HCT116 (cell line): ENCODE results near the gene TNNI3. TPM values are rescaled to one million over a fixed set of nuclear protein-coding genes. Genes with fewer than 3 reads are reported as not detected.

Experiments used
- ATAC-seq: fragments of 200-7000 bp; cut with Tn5 transposase; 2 replicates; pipeline ENCODE4 v1.9.1; 2020; ENCODE audit warnings: mild to moderate bottlenecking, moderate library complexity
- BruUV-seq: library from RNA; stranded (reverse); fragments of 400-500 nt; replicated peaks from 2 replicates; lab custom pipeline; 2021; lab: Mats Ljungman, UMichigan
- CTCF ChIA-PET: fragments of 300-600 bp; sonication (Branson Sonifier 250); formaldehyde crosslinking; loops from one replicate; lab custom pipeline; 2021; ENCODE audit warnings: antibody characterized with exemption; lab: Charles Lee
- POLR2A ChIA-PET: fragments of 300-600, 350-600 bp; sonication (Branson Sonifier 250); formaldehyde crosslinking; loops from one replicate; lab custom pipeline; 2021; ENCODE audit warnings: antibody characterized with exemption; lab: Charles Lee
- RAD21 ChIA-PET, 2 experiments: fragments of 300-600 bp; sonication (Branson Sonifier 250); formaldehyde crosslinking; loops; one replicate each; lab custom pipeline; 2023; ENCODE audit warnings: low total read pairs in 2 of 2; ENCODE audit not compliant: uncharacterized antibody in 2 of 2, unreplicated experiment in 2 of 2, low non-redundant PET in 1 of 2; lab: Charles Lee
- DNase-seq: peaks from one replicate; pipeline ENCODE4 v3.0.0-alpha.2; 2010; ENCODE audit warnings: low read depth, low spot score
- H2AFZ ChIP-seq: fragments of 200-600 bp; shearing (Covaris generic), sonication (generic); 2 replicates; pipeline ENCODE4 v1.6.1; 2017; ENCODE audit warnings: low read depth, mixed run types, mixed read lengths, antibody characterized with exemption, low read length; ENCODE audit not compliant: poor library complexity, severe bottlenecking
- H3K27ac ChIP-seq: 2 replicates; pipeline ENCODE4 v1.5.1; 2012; ENCODE audit warnings: low read depth, low read length
- H3K27me3 ChIP-seq: fragments of 200-600 bp; sonication (generic); 2 replicates; pipeline ENCODE4 v1.6.1; 2016; ENCODE audit warnings: mixed run types, low read length, mixed read lengths; ENCODE audit not compliant: insufficient read depth
- H3K36me3 ChIP-seq, 2 experiments: fragments of 200-500 bp in 1 of 2; fragments of 200-600 bp in 1 of 2; sonication (Bioruptor generic) in 1 of 2; sonication (generic) in 1 of 2; 2 replicates each; pipeline versions ENCODE4 v1.5.1 to v1.6.1; 2014 to 2016; ENCODE audit warnings: low read length in 2 of 2, inconsistent platforms in 1 of 2, mixed read lengths in 1 of 2, mixed run types in 1 of 2; ENCODE audit not compliant: insufficient read depth in 2 of 2, control insufficient read depth in 1 of 2
- H3K4me1 ChIP-seq, 2 experiments: fragments of 200-600 bp in 1 of 2; sonication (generic) in 1 of 2; 2 replicates each; pipeline versions ENCODE4 v1.5.1 to v1.6.1; 2012 to 2017; ENCODE audit warnings: low read length in 2 of 2, inconsistent platforms in 1 of 2, mild to moderate bottlenecking in 1 of 2, mixed read lengths in 1 of 2, mixed run types in 1 of 2, moderate library complexity in 1 of 2; ENCODE audit not compliant: insufficient read depth in 2 of 2, control insufficient read depth in 1 of 2
- H3K4me2 ChIP-seq: fragments of 200-600 bp; sonication (generic); 2 replicates; pipeline ENCODE4 v1.6.1; 2017; ENCODE audit warnings: mixed run types, low read length, mixed read lengths
- H3K4me3 ChIP-seq, 2 experiments: fragments of 200-600 bp in 1 of 2; sonication (generic) in 1 of 2; replicated peaks in 1 of 2; 2 replicates each; pipeline ENCODE4 v1.5.1; 2011 to 2016; ENCODE audit warnings: low read length in 2 of 2, control low read depth in 1 of 2, low read depth in 1 of 2, mild to moderate bottlenecking in 1 of 2, mixed read lengths in 1 of 2, mixed run types in 1 of 2
- H3K79me2 ChIP-seq: fragments of 200-600 bp; sonication (generic); 2 replicates; pipeline ENCODE4 v1.6.1; 2017; ENCODE audit warnings: mild to moderate bottlenecking, mixed run types, low read length, moderate library complexity, mixed read lengths; ENCODE audit not compliant: insufficient read depth
- H3K9ac ChIP-seq: fragments of 200-600 bp; sonication (generic); 2 replicates; pipeline ENCODE4 v1.6.1; 2016; ENCODE audit warnings: low read length, mixed read lengths
- H3K9me2 ChIP-seq: fragments of 200-600 bp; sonication (generic), shearing (Covaris generic); 2 replicates; pipeline ENCODE4 v1.6.1; 2017; ENCODE audit warnings: mixed run types, mild to moderate bottlenecking, moderate library complexity; ENCODE audit not compliant: insufficient read depth
- H3K9me3 ChIP-seq, 2 experiments: fragments of 200-500 bp in 1 of 2; fragments of 200-600 bp in 1 of 2; sonication (Bioruptor generic) in 1 of 2; sonication (generic) in 1 of 2; 2 replicates each; pipeline ENCODE4 v1.6.1; 2014 to 2017; ENCODE audit warnings: low read length in 2 of 2, mixed read lengths in 2 of 2, inconsistent platforms in 1 of 2, low read depth in 1 of 2, mild to moderate bottlenecking in 1 of 2, mixed run types in 1 of 2, moderate library complexity in 1 of 2; ENCODE audit not compliant: control insufficient read depth in 1 of 2, insufficient read depth in 1 of 2
- H4K20me1 ChIP-seq: fragments of 200-600 bp; sonication (generic), shearing (Covaris generic); 2 replicates; pipeline ENCODE4 v1.6.1; 2017; ENCODE audit warnings: mixed run types, mild to moderate bottlenecking, moderate library complexity; ENCODE audit not compliant: insufficient read depth
- CBX3 ChIP-seq: IDR thresholded peaks from 2 replicates; pipeline ENCODE4 v1.6.1; 2012; ENCODE audit warnings: low read depth
- CEBPB ChIP-seq: IDR thresholded peaks from 2 replicates; pipeline ENCODE4 v1.6.1; 2012; ENCODE audit warnings: low read depth
- CTCF ChIP-seq, 3 experiments: fragments of 200-600 bp in 1 of 3; sonication (generic) in 1 of 3; IDR thresholded peaks in 2 of 3; conservative IDR thresholded peaks in 1 of 3; 2 replicates each; pipeline ENCODE4 v1.5.1; 2012 to 2017; ENCODE audit warnings: low read depth in 2 of 3, low read length in 2 of 3, antibody characterized with exemption in 1 of 3, borderline replicate concordance in 1 of 3, control low read depth in 1 of 3, mild to moderate bottlenecking in 1 of 3, mixed read lengths in 1 of 3, mixed run types in 1 of 3, moderate library complexity in 1 of 3; ENCODE audit not compliant: insufficient read depth in 1 of 3
- EZH2 ChIP-seq: fragments of 200-600 bp; sonication (generic); IDR thresholded peaks from 2 replicates; pipeline ENCODE4 v1.6.1; 2017; ENCODE audit warnings: antibody characterized with exemption, mixed run types
- FOSL1 ChIP-seq: IDR thresholded peaks from 2 replicates; pipeline ENCODE4 v1.6.1; 2012; ENCODE audit warnings: low read depth
- POLR2A ChIP-seq: IDR thresholded peaks from 2 replicates; pipeline ENCODE4 v1.7.0; 2011; ENCODE audit warnings: borderline replicate concordance; ENCODE audit not compliant: insufficient read depth, insufficient read length; ENCODE audit errors: extremely low read depth
- POLR2AphosphoS5 ChIP-seq: IDR thresholded peaks from 2 replicates; pipeline ENCODE4 v1.6.1; 2011; ENCODE audit warnings: mild to moderate bottlenecking, low read depth, low read length, moderate library complexity
- SIN3A ChIP-seq: IDR thresholded peaks from 2 replicates; pipeline ENCODE4 v1.6.1; 2012; ENCODE audit warnings: low read depth
- SP1 ChIP-seq: IDR thresholded peaks from 2 replicates; pipeline ENCODE4 v1.6.1; 2012; ENCODE audit warnings: low read depth
- SRF ChIP-seq: IDR thresholded peaks from 2 replicates; pipeline ENCODE4 v1.6.1; 2012; ENCODE audit warnings: low read depth
- TCF7L2 ChIP-seq: IDR thresholded peaks from 2 replicates; pipeline ENCODE4 v1.7.0; 2011; ENCODE audit warnings: borderline replicate concordance, inconsistent platforms; ENCODE audit not compliant: insufficient read depth, insufficient read length; ENCODE audit errors: extremely low read depth
- YY1 ChIP-seq: IDR thresholded peaks from 2 replicates; pipeline ENCODE4 v1.6.1; 2011; ENCODE audit warnings: low read length, low read depth, moderate library complexity, mild to moderate bottlenecking; ENCODE audit not compliant: insufficient replicate concordance; ENCODE audit errors: extremely low read depth
- ZFX ChIP-seq: fragments of 450-650 bp; IDR thresholded peaks from 2 replicates; pipeline ENCODE4 v1.6.1; 2017
- ZNF274 ChIP-seq: fragments of 200-500 bp; sonication (Bioruptor generic); IDR thresholded peaks from 2 replicates; pipeline ENCODE4 v1.6.1; 2014; ENCODE audit warnings: mild to moderate bottlenecking, low read depth, low read length, inconsistent platforms
- intact Hi-C: fragments of 100-400 bp; cut with micrococcal nuclease; formaldehyde crosslinking; loops from 2 replicates; pipeline ENCODE4 v1.10.0; 2022
- total RNA-seq: library from RNA; stranded (reverse); gene quantifications from one replicate; pipeline ENCODE4 v1.2.1, GENCODE V29; 2021; ENCODE audit not compliant: unreplicated experiment
- TF ChIP-seq, protein P1 (sequence below): IDR thresholded peaks from 2 replicates; pipeline ENCODE4 v1.6.1; 2012
- TF ChIP-seq, protein P2 (sequence below): IDR thresholded peaks from 2 replicates; pipeline ENCODE4 v1.6.1; 2012
- TF ChIP-seq, protein P3 (sequence below): IDR thresholded peaks from 2 replicates; pipeline ENCODE4 v1.6.1; 2012; ENCODE audit warnings: low read depth

The TNNI3 gene
- total RNA-seq, 1 experiment from 2014 or later, result 42.1 TPM

DNA sequence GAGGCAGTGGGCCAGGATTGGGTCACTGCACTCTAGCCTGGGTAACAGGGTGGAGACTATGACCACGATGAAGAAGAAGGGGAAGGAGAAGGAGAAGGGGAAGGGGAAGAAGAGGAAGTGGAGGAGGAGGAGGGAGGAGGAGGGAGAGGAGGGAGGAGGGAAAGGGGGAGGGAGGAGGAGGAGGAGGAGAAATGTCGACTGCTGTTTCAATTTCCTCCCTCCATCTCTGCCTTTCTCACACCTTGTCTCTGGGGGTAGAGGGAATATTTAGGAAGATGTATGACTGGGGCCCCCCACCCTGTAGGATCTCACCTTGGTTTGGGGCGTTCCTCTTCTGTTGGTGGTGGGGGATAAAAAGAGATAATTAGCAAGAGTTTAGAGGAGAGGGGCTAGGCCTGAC is 12.3 kb downstream of the TNNI3 start:
- Histone ChIP-seq H3K4me2 (peak overlapping the region; percentile 88), H4K20me1 (no peaks in the 10 kb centered on the region), H2AFZ (no peak overlapping the region), H3K9ac (peak overlapping the region; percentile 57), H3K4me1 (peaks cover 14 to 60% of the 10 kb centered on the region in 2 experiments), H3K27me3 (no peaks in the 10 kb centered on the region), H3K4me3 (peak overlapping the region; percentile 60 to 69), H3K27ac (peak overlapping the region; percentile 34; the same call in 1 of the 2 replicates), H3K9me2 (no peaks in the 10 kb centered on the region), H3K36me3 (no peaks in the 10 kb centered on the region)
- no peak for ATAC-seq
- intact Hi-C loops, result loop anchor here (10.0 kb wide), 1 partner anchor 490 kb away; no protein-coding TSS in a partner anchor
- RAD21 ChIA-PET, result no interaction called here
- no TSS peak for BruUV-seq
- no peak for TF ChIP-seq ZFX
- TF ChIP-seq, protein P1, sequence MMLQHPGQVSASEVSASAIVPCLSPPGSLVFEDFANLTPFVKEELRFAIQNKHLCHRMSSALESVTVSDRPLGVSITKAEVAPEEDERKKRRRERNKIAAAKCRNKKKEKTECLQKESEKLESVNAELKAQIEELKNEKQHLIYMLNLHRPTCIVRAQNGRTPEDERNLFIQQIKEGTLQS, result no peak
- TF ChIP-seq EZH2, result no peak
- TF ChIP-seq SIN3A, result no peak
- TF ChIP-seq ZNF274, result no peak
- TF ChIP-seq POLR2AphosphoS5, result no peak
- TF ChIP-seq TCF7L2, result no peak
- no peak for TF ChIP-seq CBX3
- no peak for TF ChIP-seq POLR2A
- no peak for TF ChIP-seq FOSL1
- TF ChIP-seq, protein P2, sequence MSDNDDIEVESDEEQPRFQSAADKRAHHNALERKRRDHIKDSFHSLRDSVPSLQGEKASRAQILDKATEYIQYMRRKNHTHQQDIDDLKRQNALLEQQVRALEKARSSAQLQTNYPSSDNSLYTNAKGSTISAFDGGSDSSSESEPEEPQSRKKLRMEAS, result no peak
- no peak for TF ChIP-seq YY1
- TF ChIP-seq, protein P3, sequence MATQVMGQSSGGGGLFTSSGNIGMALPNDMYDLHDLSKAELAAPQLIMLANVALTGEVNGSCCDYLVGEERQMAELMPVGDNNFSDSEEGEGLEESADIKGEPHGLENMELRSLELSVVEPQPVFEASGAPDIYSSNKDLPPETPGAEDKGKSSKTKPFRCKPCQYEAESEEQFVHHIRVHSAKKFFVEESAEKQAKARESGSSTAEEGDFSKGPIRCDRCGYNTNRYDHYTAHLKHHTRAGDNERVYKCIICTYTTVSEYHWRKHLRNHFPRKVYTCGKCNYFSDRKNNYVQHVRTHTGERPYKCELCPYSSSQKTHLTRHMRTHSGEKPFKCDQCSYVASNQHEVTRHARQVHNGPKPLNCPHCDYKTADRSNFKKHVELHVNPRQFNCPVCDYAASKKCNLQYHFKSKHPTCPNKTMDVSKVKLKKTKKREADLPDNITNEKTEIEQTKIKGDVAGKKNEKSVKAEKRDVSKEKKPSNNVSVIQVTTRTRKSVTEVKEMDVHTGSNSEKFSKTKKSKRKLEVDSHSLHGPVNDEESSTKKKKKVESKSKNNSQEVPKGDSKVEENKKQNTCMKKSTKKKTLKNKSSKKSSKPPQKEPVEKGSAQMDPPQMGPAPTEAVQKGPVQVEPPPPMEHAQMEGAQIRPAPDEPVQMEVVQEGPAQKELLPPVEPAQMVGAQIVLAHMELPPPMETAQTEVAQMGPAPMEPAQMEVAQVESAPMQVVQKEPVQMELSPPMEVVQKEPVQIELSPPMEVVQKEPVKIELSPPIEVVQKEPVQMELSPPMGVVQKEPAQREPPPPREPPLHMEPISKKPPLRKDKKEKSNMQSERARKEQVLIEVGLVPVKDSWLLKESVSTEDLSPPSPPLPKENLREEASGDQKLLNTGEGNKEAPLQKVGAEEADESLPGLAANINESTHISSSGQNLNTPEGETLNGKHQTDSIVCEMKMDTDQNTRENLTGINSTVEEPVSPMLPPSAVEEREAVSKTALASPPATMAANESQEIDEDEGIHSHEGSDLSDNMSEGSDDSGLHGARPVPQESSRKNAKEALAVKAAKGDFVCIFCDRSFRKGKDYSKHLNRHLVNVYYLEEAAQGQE, result no peak
- TF ChIP-seq SP1, result no peak
- no peak for TF ChIP-seq SRF
- TF ChIP-seq CEBPB, result no peak
- no peak for TF ChIP-seq CTCF (IDR thresholded peaks at IDR 0.05 in 2 of 3, conservative IDR thresholded peaks at IDR 0.05 in 1 of 3; ENCODE audit: borderline replicate concordance in 1 of 3, insufficient read depth in 1 of 3, low read depth in 2 of 3, low read length in 2 of 3)
- TF ChIP-seq, all 23 proteins: peak for 0
- no peak for DNase-seq
- ChIA-PET CTCF (interaction anchor here (2.0 to 4.4 kb wide), 2 partner anchors 11 to 15 kb away, joined by 9 to 53 read pairs; no protein-coding TSS in a partner anchor), POLR2A (interaction anchor here (1.9 to 2.9 kb wide), 2 partner anchors 15 to 28 kb away, joined by 10 to 24 read pairs; partner anchors contain the start of gene PPP1R12C)
- Histone ChIP-seq H3K79me2 (peaks cover 4% of the 10 kb centered on the region), H3K9me3 (no peaks in the 10 kb centered on the region)
